Uterus (tissue), 2 donors: Measurements from ENCODE around the gene SIGLEC7.

Source experiments
- POLR2A ChIP-seq, 2 donors: fragments of 450-650 bp; IDR thresholded peaks; one replicate each; pipeline ENCODE4 v1.6.1; 2016; ENCODE audit warnings: antibody characterized with exemption in 2 of 2, mild to moderate bottlenecking in 1 of 2, moderate library complexity in 1 of 2
- TF ChIP-seq, protein P1 (sequence below), 4 experiments: fragments of 200-600 bp in 2 of 4; fragments of 450-650 bp in 2 of 4; sonication (generic) in 2 of 4; IDR thresholded peaks; one replicate each; pipeline ENCODE4 v1.5.1; 2016 to 2019; ENCODE audit warnings: antibody characterized with exemption in 4 of 4, mild to moderate bottlenecking in 2 of 4, moderate library complexity in 1 of 4

- no peak for TF ChIP-seq POLR2A (IDR thresholded peaks at IDR 0.05)
- TF ChIP-seq, protein P1, sequence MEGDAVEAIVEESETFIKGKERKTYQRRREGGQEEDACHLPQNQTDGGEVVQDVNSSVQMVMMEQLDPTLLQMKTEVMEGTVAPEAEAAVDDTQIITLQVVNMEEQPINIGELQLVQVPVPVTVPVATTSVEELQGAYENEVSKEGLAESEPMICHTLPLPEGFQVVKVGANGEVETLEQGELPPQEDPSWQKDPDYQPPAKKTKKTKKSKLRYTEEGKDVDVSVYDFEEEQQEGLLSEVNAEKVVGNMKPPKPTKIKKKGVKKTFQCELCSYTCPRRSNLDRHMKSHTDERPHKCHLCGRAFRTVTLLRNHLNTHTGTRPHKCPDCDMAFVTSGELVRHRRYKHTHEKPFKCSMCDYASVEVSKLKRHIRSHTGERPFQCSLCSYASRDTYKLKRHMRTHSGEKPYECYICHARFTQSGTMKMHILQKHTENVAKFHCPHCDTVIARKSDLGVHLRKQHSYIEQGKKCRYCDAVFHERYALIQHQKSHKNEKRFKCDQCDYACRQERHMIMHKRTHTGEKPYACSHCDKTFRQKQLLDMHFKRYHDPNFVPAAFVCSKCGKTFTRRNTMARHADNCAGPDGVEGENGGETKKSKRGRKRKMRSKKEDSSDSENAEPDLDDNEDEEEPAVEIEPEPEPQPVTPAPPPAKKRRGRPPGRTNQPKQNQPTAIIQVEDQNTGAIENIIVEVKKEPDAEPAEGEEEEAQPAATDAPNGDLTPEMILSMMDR (IDR thresholded peaks at IDR 0.05) = no peak
Measured at GRCh38 chr19:51135986-51136762, 5.9 kb upstream of the SIGLEC7 start.
